NCI-H345 treated with DMSO at 0.1 percent for 48 hours (cell line): Measurements from ENCODE around the gene GALR3.

Experiments
- DNase-seq: peaks from one replicate; lab custom pipeline; 2025; ENCODE audit not compliant: unreplicated experiment; lab: John Stamatoyannopoulos, UW

The GALR3 gene

GRCh38 chr22:37802310-37803194 lies 20.6 kb upstream of the GALR3 start:
- peak; percentile 28 for DNase-seq

DNA sequence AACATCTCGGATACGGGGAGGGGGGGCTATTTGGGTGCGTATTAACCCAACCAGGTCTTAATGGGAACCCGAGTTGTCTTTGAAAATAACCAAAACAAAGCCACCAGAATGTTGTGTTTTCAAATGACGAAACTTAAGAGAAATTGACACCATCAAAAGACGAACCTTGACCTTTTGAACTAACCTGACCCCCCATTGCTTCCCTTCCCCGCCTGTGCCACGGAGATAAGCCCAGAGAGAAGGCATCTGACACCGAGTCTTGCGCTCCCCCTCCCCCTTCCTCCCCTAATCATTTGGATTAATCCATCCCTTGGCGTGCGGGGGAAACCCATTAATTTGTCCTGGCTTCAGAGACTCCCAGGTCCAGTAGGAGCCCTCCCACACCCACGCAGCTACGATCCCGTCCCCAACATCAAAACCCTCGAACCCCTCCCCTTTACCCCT lies 20.0 kb upstream of the GALR3 start:
- DNase-seq, result no peak

DNA sequence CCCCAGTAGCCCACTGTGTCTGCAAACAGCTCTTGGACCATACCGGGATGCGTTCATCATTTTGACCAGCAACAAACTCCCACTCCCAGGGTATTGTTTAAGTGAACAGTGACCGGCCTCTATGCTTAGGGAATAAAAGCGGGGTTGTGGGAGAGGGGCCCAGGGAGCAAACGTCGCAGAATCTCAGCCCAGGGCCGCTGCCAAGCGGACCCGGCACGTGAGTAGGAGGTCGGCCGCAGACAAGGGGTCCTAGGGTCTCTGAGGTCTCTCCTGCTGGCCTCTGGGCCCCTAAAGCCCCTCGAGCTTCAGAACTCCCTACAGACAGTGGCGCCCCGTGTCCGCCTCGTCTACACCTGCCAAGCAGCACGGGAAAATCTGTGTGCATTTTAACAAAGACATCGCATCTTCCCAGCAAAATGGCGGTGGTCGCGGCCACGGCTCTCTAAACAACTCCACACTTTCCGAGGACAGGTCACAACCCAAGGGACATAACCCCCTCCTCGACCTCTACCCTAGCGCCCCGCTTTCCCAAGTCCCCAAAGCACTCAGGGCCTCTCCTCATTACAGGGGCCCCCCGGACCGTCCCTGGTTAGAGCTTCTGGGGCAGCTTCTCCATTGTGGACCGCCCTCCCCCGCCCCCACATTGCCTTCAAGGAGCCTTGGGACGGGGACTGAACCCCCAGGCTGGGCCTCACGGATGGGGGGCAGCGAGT lies 19.4 kb upstream of the GALR3 start:
- DNase-seq, result no peak

- no peak for DNase-seq
Measured at GRCh38 chr22:37804352-37804880, 18.8 kb upstream of the GALR3 start.

DNA sequence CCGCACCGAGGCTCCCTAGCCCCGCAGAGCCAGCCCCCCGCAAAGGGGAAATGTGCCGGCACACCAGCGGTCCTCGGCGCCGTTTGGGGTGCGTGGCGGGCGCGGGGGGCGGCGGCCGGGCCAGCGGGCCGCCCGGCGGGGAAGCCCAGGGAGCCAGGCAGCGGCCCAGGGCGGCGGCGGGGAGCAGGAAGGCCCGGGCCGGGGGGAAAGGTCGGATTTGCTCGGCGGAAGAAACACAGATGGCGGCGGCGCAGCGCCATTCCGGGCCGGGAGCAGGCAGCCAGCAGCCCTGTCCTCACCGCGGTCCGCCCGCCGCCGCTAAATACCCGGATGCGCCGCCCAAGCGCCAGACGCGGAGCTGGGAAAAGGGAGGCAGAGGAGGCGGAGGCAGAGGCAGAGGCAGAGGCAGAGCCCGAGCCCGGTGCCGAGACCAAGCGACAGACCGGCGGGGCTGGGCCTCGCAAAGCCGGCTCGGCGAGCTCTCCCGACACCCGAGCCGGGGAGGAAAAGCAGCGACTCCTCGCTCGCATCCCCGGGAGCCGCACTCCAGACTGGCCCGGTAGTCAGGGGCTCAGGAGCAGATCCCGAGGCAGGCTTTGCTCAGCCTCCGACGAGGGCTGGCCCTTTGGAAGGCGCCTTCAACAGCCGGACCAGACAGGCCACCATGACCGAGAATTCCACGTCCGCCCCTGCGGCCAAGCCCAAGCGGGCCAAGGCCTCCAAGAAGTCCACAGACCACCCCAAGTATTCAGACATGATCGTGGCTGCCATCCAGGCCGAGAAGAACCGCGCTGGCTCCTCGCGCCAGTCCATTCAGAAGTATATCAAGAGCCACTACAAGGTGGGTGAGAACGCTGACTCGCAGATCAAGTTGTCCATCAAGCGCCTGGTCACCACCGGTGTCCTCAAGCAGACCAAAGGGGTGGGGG lies 18.0 kb upstream of the GALR3 start:
- peak; percentile 44 for DNase-seq

DNA sequence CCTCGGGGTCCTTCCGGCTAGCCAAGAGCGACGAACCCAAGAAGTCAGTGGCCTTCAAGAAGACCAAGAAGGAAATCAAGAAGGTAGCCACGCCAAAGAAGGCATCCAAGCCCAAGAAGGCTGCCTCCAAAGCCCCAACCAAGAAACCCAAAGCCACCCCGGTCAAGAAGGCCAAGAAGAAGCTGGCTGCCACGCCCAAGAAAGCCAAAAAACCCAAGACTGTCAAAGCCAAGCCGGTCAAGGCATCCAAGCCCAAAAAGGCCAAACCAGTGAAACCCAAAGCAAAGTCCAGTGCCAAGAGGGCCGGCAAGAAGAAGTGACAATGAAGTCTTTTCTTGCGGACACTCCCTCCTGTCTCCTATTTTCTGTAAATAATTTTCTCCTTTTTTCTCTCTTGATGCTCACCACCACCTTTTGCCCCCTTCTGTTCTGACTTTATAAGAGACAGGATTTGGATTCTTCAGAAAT lies 17.3 kb upstream of the GALR3 start:
- no peak for DNase-seq

DNA sequence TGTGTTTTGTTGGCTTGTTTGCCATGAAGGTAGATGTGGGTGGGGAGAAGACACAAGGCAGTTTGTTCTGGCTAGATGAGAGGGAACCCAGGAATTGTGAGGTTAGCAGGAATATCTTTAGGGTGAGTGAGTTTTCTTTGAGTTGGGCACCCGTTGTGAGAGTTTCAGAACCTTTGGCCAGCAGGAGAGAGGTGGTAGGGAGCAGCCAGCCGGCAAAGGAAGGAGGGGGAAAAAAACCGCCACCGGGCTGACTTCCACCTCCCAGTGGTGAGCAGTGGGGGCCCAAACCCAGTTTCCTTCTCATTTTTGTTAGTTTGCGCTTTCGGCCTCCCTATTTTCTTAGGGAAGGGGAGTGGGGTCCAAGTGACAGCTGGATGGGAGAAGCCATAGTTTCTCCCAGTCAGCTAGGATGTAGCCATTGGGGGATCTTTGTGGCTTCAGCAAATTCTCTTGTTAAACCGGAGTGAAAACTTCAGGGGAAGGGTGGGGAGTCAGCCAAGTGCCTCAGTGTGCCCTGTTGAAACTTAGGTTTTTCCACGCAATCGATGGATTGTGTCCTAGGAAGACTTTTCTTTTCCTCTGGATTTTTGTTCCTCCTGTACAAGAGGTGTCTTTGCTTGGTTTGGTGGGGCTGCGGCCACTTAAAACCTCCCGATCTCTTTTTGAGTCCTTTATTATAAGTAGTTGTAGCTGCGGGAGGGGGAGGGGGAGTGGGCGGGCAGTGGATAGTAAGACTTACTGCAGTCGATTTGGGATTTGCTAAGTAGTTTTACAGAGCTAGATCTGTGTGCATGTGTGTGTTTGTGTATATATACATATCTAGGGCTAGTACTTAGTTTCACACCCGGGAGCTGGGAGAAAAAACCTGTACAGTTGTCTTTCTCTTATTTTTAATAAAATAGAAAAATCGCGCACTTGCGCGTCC lies 16.5 kb upstream of the GALR3 start:
- no peak for DNase-seq

- peak; percentile 74 for DNase-seq
Measured at GRCh38 chr22:37807410-37808293, 15.5 kb upstream of the GALR3 start, which contains the start of gene GCAT. GCAT (plus strand) TSS chr22:37807934; CDS start chr22:37807968, 34 bp downstream.

GRCh38 chr22:37808294-37808657 lies 14.9 kb upstream of the GALR3 start:
- DNase-seq, result no peak

- DNase-seq, result no peak
Measured at GRCh38 chr22:37809672-37810333, 13.4 kb upstream of the GALR3 start.

- no peak for DNase-seq
Measured at GRCh38 chr22:37811867-37812266, 11.3 kb upstream of the GALR3 start.

DNA sequence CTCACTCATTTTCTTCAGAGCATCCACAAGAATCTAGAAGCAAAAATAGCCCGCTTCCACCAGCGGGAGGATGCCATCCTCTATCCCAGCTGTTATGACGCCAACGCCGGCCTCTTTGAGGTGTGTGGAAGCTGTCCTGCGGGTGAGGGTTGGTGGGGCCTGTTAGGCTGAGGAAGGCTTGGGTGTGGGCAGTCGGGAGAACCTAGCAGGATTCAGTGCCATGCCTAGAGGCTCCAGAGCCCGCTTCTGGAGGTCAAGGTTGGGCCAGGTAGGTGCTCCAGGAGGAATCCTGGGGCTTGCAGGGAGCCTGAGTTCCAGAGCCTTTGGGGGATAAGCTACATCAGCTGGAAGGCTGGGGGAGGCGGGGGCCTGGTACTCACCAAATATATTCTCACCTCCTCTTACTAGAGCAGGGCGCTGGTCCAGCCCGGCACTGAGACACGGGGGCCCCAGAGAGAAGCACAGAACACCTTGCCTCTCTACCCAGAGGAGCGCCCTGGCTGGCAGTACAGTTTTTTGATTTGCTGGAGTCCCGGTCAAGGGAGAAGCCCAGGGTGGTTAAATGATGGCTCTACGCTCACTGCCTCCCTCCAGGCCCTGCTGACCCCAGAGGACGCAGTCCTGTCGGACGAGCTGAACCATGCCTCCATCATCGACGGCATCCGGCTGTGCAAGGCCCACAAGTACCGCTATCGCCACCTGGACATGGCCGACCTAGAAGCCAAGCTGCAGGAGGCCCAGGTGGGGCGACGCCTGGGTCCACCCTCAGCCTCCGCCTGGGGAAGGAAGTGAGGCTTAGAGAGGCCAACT lies 10.1 kb upstream of the GALR3 start:
- DNase-seq, result no peak

DNA sequence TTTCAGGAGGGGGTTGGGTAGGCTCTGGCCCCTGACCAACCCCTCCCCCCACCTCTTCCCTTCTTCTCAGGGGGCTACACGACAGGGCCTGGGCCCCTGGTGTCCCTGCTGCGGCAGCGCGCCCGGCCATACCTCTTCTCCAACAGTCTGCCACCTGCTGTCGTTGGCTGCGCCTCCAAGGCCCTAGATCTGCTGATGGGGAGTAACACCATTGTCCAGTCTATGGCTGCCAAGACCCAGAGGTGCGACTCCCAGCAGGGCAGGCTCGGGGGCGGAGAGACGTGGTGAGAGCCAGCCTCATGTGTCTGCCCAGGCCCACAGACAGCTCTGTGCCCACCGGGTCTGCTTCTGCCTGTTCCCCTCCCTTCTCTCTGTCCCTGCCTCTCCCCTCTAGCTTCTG lies 7.6 kb upstream of the GALR3 start:
- DNase-seq, result no peak

GRCh38 chr22:37816543-37817180 lies 6.5 kb upstream of the GALR3 start:
- no peak for DNase-seq

- peak; percentile 23 for DNase-seq
Measured at GRCh38 chr22:37817705-37818408, 5.3 kb upstream of the GALR3 start.

DNA sequence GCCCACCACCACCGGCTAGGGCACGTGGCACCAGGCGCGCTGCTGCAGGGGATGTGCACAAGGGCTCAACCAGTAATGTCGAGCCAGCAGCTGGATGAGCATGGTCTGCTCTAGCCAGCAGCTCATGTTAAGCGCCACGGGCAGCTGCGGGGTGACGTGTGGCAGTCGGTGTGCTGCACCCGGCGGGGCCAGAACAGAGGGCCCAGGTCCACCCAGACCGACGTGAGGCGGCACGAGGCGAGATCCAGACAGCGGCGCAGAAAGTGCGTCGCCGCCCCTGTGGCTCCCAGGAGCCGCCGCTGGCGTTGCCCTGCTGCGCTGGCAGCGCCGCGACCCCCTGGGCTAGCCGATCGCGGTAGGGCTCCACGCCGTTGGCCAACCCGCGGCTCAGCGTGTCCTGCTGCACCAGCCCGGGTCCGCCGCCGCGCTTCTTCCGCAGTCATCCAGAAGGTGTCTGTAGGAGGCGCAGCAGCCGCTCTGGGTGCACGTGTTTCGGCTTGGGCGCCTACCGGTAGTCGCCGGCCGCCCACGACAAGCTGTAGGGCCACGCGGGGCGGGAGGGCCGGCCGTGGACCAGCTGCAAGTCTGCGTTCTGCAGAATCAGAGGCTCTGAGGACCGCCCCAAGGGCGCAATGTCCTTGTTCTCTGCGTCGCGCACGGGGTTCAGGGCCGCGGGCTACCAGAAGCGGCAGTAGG lies 4.6 kb upstream of the GALR3 start:
- DNase-seq, result peak; percentile 14
